Heart left ventricle (tissue), 16 donors: ENCODE measurements around the gene PLPP3. TPM values are rescaled to one million over a fixed set of nuclear protein-coding genes. Genes with fewer than 3 reads are reported as not detected.
A peak's percentile ranks its signal among the peaks of the same experiment; 100 is the strongest.

Source experiments
- ATAC-seq, 4 donors: fragments of 200-7000 bp; cut with Tn5 transposase; one replicate each; pipeline ENCODE4 v1.9.1; 2020 to 2022; ENCODE audit warnings: moderate library complexity in 4 of 4, mild to moderate bottlenecking in 3 of 4, moderate number of reproducible peaks in 1 of 4
- DNase-seq, 5 donors: peaks; one replicate each; pipeline ENCODE4 v3.0.0-alpha.2; 2020
- H3K27ac ChIP-seq, 12 donors: fragments of 200-600 bp; sonication (generic) in 4 of 12; one replicate each; pipeline versions ENCODE4 v1.5.0 to v1.8.0; 2016 to 2022; ENCODE audit warnings: mild to moderate bottlenecking in 2 of 12
- H3K27me3 ChIP-seq, 9 donors: fragments of 200-600 bp; sonication (generic) in 2 of 9; one replicate each; pipeline versions ENCODE4 v1.5.1 to v1.8.0; 2016 to 2022; ENCODE audit warnings: mild to moderate bottlenecking in 3 of 9
- H3K36me3 ChIP-seq, 9 donors: fragments of 200-600 bp; sonication (generic) in 2 of 9; one replicate each; pipeline versions ENCODE4 v1.5.0 to v1.8.0; 2018 to 2022; ENCODE audit warnings: mild to moderate bottlenecking in 2 of 9
- H3K4me1 ChIP-seq, 12 donors: fragments of 200-600 bp; sonication (generic) in 4 of 12; one replicate each; pipeline versions ENCODE4 v1.5.0 to v1.8.0; 2016 to 2022; ENCODE audit warnings: mild to moderate bottlenecking in 3 of 12
- H3K4me3 ChIP-seq, 12 donors: fragments of 200-600 bp; sonication (generic) in 4 of 12; one replicate each; pipeline versions ENCODE4 v1.5.0 to v1.8.0; 2017 to 2022; ENCODE audit warnings: mild to moderate bottlenecking in 9 of 12, moderate library complexity in 4 of 12
- H3K9me3 ChIP-seq, 12 donors: fragments of 200-600 bp; sonication (generic) in 4 of 12; one replicate each; pipeline versions ENCODE4 v1.5.0 to v1.8.0; 2016 to 2022; ENCODE audit warnings: mild to moderate bottlenecking in 1 of 12
- POLR2A ChIP-seq, 2 donors: fragments of 450-650 bp; IDR thresholded peaks; one replicate each; pipeline ENCODE4 v1.6.1; 2017; ENCODE audit warnings: antibody characterized with exemption in 2 of 2, mild to moderate bottlenecking in 2 of 2, moderate library complexity in 2 of 2
- WGBS, 4 donors: extraction: QIAGEN DNeasy Blood & Tissue Kit in 2 of 4; methylation state at CpG; one replicate each; pipeline versions ENCODE4 v1.1.5 to v1.1.7; 2013 to 2018; 5-methylcytosine and 5-hydroxymethylcytosine counted together
- intact Hi-C, 10 donors: fragments of 100-400 bp; cut with DNase I; formaldehyde crosslinking; loops; one replicate each; pipeline versions ENCODE4 v1.11.1 to v1.14.2; 2022
- polyA plus RNA-seq, 2 donors: library from polyadenylated mRNA; stranded (reverse); fragments of 200-250 nt; gene quantifications; one replicate each; pipeline ENCODE4 v1.2.3, GENCODE V29; 2013
- total RNA-seq, 9 donors: library from RNA; depleted of rRNA in 2 of 9; stranded (reverse); fragments of >200 nt in 2 of 9; fragmentation: NEBNext Ultra II Directional in 3 of 9; extraction: Animal tissue kit (Norgen Biotek cat#: 25700) in 3 of 9; gene quantifications; one replicate each; pipeline versions ENCODE4 v1.1.0 to v1.2.4, GENCODE V29; 2016 to 2023
- TF ChIP-seq, protein P1 (sequence below), 12 donors: fragments of 200-600 bp; sonication (generic) in 4 of 12; IDR thresholded peaks; one replicate each; pipeline versions ENCODE4 v1.5.0 to v1.8.0; 2018 to 2022; ENCODE audit warnings: antibody characterized with exemption in 12 of 12, mild to moderate bottlenecking in 5 of 12
- donor health status: ischemic (EF 13 %, LVEDD 7.1; RV severe dilation, severe dysfunction).
- donor health status: healthy with polysubstance abuse.
- donor health status: DM: no; HTN: yes; CAD: no.
- donor health status: DM: no; HTN: no; CAD: no.
- donor health status: ischemic (EF 25% LVEDD 6.9; RV normal size, moderate dysfunction).
- donor health status: ischemic (EF 25% LVEDD 5.7; RV mildly dilated, moderate dysfunction).
- donor health status: healthy.
- donor health status: DM: yes; HTN: yes; CAD: no.
- donor health status: ischemic (EF 35%, LVEDD 5.7; RV mildly dilated, moderate dysfunction).
- donor health status: nonischemic (EF 11% LVEDD 7.7; RV severe dilation, severe dysfunction).
- donor health status: DM: yes; HTN: yes; CAD: no.
- donor health status: PGD.
- donor health status: ischemic (EF 29% LVEDD 5.4; RV normal size, mild dysfunction).
- donor health status: nonischemic (EF 23%, LVEDD 6.1; RV moderate dilation, normal function).

The PLPP3 gene
- total and polyA plus RNA-seq, 11 donors, result 17.1 to 221 (median 89.9) TPM

DNA sequence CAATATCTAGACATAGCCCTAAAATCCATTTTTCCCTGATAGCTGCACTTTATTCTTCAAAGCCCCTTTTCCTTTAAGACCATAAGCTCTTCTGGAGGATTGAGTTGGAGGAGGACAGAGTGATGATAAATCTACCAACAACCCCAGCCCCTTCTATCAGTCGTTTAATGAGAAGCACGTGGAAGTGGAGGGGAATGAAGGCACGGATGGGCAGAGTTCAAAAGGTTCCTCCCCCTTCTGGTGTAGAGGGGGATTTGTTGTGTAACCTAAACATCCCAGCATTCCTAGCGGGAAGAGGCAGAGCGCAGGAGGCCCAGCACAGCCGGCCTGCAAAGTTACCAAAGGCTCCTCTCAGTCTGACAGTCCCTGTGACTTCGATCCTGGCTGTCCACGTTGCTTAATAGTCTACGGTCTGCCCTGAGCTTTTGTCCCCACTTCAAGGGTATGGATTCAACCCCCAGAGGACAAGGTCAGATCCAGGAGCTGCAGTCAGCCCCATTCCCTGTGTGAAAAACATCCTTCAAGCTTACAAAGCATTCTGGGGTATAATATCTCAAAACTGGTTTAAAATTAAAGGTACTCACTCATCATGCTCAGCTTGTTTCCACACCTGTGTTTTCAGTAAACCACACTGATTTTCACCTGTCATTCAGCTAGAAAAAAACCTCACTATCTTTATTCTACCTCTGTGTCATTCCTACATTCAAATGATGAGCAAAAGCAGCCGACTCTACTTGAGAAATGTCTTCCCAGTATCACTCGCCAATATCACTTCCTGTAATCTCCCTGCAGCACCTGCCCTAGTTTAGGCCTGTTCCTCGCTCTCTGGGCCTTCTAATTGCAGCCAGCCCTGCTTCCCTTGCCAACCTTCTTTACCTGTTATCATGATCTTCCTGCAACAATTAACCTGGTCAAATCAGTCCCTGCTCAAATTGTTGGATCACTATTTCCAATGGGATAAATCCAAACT is 117.9 kb downstream of the PLPP3 start:
- Histone ChIP-seq H3K4me1 (peaks cover 0 to 15% (median 3%) of the 10 kb centered on the region in 12 donors), H3K36me3 (no peaks in the 10 kb centered on the region), H3K9me3 (no peaks in the 10 kb centered on the region), H3K4me3 (no peak overlapping the region), H3K27me3 (no peaks in the 10 kb centered on the region), H3K27ac (no peak overlapping the region)
- intact Hi-C loops, result no loop called here
- ATAC-seq, result no peak
- DNase-seq, result no peak
- TF ChIP-seq, protein P1, sequence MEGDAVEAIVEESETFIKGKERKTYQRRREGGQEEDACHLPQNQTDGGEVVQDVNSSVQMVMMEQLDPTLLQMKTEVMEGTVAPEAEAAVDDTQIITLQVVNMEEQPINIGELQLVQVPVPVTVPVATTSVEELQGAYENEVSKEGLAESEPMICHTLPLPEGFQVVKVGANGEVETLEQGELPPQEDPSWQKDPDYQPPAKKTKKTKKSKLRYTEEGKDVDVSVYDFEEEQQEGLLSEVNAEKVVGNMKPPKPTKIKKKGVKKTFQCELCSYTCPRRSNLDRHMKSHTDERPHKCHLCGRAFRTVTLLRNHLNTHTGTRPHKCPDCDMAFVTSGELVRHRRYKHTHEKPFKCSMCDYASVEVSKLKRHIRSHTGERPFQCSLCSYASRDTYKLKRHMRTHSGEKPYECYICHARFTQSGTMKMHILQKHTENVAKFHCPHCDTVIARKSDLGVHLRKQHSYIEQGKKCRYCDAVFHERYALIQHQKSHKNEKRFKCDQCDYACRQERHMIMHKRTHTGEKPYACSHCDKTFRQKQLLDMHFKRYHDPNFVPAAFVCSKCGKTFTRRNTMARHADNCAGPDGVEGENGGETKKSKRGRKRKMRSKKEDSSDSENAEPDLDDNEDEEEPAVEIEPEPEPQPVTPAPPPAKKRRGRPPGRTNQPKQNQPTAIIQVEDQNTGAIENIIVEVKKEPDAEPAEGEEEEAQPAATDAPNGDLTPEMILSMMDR (IDR thresholded peaks at IDR 0.05), result no peak
- no peak for TF ChIP-seq POLR2A (IDR thresholded peaks at IDR 0.05)
- WGBS, 4 donors, result 73 to 87% (median 81%) methylated on average over 12 of the region's 12 CpGs

DNA sequence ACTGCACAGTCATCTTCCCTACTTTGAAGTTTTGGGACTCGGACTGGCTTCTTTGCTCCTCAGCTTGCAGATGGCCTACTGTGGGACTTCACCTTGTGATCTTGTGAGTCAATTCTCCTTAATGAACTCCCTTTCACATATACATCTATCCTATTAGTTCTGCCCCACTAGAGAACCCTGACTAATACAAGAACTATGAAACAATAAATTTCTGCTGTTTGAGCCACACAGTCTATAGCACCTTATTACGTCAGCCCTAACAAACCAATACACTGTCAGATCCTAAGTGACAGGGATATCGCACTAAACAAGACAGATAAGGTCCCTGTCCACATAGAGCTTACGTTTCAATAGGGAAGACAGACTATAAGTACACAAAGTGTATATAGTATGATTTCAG is 120.1 kb downstream of the PLPP3 start:
- 72 to 99% (median 97%) methylated on average over 4 of the region's 4 CpGs for WGBS, 4 donors
- no peak for ATAC-seq
- TF ChIP-seq, protein P1 (IDR thresholded peaks at IDR 0.05), result no peak
- no peak for TF ChIP-seq POLR2A (IDR thresholded peaks at IDR 0.05)

DNA sequence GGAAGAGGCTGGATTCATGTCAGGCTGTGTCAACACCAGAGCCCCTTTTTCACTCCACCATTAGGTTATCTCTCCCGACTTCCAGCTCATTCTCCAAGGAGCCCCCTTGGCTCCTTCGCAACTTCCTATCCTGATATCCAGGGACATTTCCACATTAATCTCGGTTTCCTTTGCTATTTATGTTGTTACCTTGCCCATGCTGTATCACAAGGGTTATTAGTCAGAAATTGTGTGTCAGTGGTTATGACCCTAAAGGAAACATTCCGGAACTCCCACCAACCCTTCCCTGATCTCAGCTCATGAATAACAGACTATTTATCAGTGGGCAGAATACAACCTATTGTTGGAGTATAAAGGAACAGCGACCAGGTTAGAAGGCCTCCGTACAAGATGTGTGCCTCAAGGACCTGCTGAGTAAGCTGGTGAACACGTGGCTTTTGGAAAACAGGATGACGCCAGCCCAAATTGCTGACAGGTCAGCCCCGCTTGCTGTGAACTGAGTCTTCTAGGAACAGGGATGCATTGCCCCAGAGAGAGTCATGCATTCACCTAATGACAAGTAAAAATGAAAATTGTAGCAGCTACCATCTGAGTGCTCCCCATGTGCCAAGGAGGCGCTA is 121.5 kb downstream of the PLPP3 start:
- H3K4me3 ChIP-seq, result no peak overlapping the region
- peaks cover 0 to 24% (median 7%) of the 10 kb centered on the region in 12 donors for H3K4me1 ChIP-seq
- H3K27me3 ChIP-seq, result no peaks in the 10 kb centered on the region
- H3K27ac ChIP-seq, result peak overlapping the region in 4 of 12 donors; percentile 7 to 45 (median 20)
- ATAC-seq (peak in 3 of 4 donors; percentile 17 to 60 (median 30)), DNase-seq (no peak)
- 67 to 78% (median 76%) methylated on average over 10 of the region's 10 CpGs for WGBS, 4 donors
- TF ChIP-seq, protein P1 (IDR thresholded peaks at IDR 0.05), result no peak
- no peak for TF ChIP-seq POLR2A (IDR thresholded peaks at IDR 0.05)
- H3K36me3 ChIP-seq, result no peaks in the 10 kb centered on the region
- H3K9me3 ChIP-seq, result no peaks in the 10 kb centered on the region
- intact Hi-C loops, result no loop called here

More for the DNA sequence above, 120.1 kb downstream of the PLPP3 start:
- no peak overlapping the region for H3K27ac ChIP-seq
- peaks cover 0 to 14% (median 1%) of the 10 kb centered on the region in 12 donors for H3K4me1 ChIP-seq
- H3K27me3 ChIP-seq, result no peaks in the 10 kb centered on the region
- no peak for DNase-seq
- no peak overlapping the region for H3K4me3 ChIP-seq
- H3K9me3 ChIP-seq, result no peaks in the 10 kb centered on the region
- intact Hi-C loops, result no loop called here
- H3K36me3 ChIP-seq, result no peaks in the 10 kb centered on the region
